Uterus (tissue), 4 donors: Measurements from ENCODE around the gene EPB41L4A. TPM values are rescaled to one million over a fixed set of nuclear protein-coding genes. Genes with fewer than 3 reads are reported as not detected.

Source experiments
- DNase-seq, 2 donors: peaks; one replicate each; pipeline ENCODE4 v3.0.0-alpha.2; 2019 to 2020
- H3K27ac ChIP-seq, 2 donors: fragments of 200-600 bp; sonication (generic); 1 replicate in 1 of 2; 2 replicates in 1 of 2; pipeline ENCODE4 v1.5.1; 2016 to 2018
- H3K27me3 ChIP-seq, 2 donors: fragments of 200-600 bp; sonication (generic); one replicate each; pipeline ENCODE4 v1.5.1; 2018 to 2019; ENCODE audit warnings: control low read depth in 1 of 2
- H3K36me3 ChIP-seq, 2 donors: fragments of 200-600 bp; sonication (generic); one replicate each; pipeline ENCODE4 v1.5.1; 2019; ENCODE audit warnings: control low read depth in 1 of 2
- H3K4me1 ChIP-seq, 2 donors: fragments of 200-600 bp; sonication (generic); one replicate each; pipeline ENCODE4 v1.5.1; 2018 to 2019; ENCODE audit warnings: control low read depth in 1 of 2
- H3K4me3 ChIP-seq, 2 donors: fragments of 200-600 bp; sonication (generic); 1 replicate in 1 of 2; 2 replicates in 1 of 2; pipeline ENCODE4 v1.5.1; 2018 to 2019; ENCODE audit warnings: mild to moderate bottlenecking in 1 of 2
- H3K9me3 ChIP-seq, 2 donors: fragments of 200-600 bp; sonication (generic); one replicate each; pipeline ENCODE4 v1.5.1; 2019; ENCODE audit warnings: control low read depth in 1 of 2
- POLR2A ChIP-seq, 2 donors: fragments of 450-650 bp; IDR thresholded peaks; one replicate each; pipeline ENCODE4 v1.6.1; 2016; ENCODE audit warnings: antibody characterized with exemption in 2 of 2, mild to moderate bottlenecking in 1 of 2, moderate library complexity in 1 of 2
- intact Hi-C: fragments of 100-400 bp; cut with DNase I; formaldehyde crosslinking; loops from one replicate; pipeline ENCODE4 v1.15.1; 2023; ENCODE audit warnings: low total_unique reads
- total RNA-seq, 4 donors: library from RNA; depleted of rRNA in 3 of 4; stranded (reverse); fragments of >200 nt in 3 of 4; gene quantifications; one replicate each; pipeline versions ENCODE4 v1.1.0 to v1.2.4, GENCODE V29; 2014 to 2023
- TF ChIP-seq, protein P1 (sequence below), 4 experiments: fragments of 200-600 bp in 2 of 4; fragments of 450-650 bp in 2 of 4; sonication (generic) in 2 of 4; IDR thresholded peaks; one replicate each; pipeline ENCODE4 v1.5.1; 2016 to 2019; ENCODE audit warnings: antibody characterized with exemption in 4 of 4, mild to moderate bottlenecking in 2 of 4, moderate library complexity in 1 of 4
- donor health status: DM: yes; HTN: yes; CAD: no.

The EPB41L4A gene
- total RNA-seq, 4 donors from 2014 or later, result 6.4 to 47.1 (median 15.1) TPM

DNA sequence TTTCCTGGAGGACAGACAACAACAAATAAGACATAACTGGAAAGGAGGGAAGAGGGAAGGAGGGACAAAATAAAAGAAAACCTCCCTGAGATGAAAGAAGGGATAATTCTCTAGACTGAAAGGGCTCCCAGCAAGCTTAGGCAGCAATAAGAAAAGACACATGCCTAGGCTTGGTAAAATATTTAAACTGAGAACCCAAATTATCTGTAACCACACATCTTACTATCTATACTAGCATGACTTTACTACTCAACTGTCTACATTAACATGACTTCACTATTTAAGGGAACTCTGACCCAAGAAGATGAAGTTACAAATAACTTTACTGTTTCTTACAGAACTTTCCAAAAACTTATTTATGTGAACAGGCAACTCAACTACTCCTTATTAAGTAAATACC lies 95.9 kb downstream of the EPB41L4A start:
- DNase-seq, result no peak
- H3K27me3 ChIP-seq, result no peaks in the 10 kb centered on the region
- H3K27ac ChIP-seq, result no peak overlapping the region
- no peak overlapping the region for H3K4me3 ChIP-seq
- TF ChIP-seq POLR2A (IDR thresholded peaks at IDR 0.05), result no peak
- TF ChIP-seq, protein P1, sequence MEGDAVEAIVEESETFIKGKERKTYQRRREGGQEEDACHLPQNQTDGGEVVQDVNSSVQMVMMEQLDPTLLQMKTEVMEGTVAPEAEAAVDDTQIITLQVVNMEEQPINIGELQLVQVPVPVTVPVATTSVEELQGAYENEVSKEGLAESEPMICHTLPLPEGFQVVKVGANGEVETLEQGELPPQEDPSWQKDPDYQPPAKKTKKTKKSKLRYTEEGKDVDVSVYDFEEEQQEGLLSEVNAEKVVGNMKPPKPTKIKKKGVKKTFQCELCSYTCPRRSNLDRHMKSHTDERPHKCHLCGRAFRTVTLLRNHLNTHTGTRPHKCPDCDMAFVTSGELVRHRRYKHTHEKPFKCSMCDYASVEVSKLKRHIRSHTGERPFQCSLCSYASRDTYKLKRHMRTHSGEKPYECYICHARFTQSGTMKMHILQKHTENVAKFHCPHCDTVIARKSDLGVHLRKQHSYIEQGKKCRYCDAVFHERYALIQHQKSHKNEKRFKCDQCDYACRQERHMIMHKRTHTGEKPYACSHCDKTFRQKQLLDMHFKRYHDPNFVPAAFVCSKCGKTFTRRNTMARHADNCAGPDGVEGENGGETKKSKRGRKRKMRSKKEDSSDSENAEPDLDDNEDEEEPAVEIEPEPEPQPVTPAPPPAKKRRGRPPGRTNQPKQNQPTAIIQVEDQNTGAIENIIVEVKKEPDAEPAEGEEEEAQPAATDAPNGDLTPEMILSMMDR (IDR thresholded peaks at IDR 0.05), result no peak
- intact Hi-C loops, result no loop called here
- no peaks in the 10 kb centered on the region for H3K9me3 ChIP-seq
- H3K4me1 ChIP-seq, result no peaks in the 10 kb centered on the region
- no peaks in the 10 kb centered on the region for H3K36me3 ChIP-seq

DNA sequence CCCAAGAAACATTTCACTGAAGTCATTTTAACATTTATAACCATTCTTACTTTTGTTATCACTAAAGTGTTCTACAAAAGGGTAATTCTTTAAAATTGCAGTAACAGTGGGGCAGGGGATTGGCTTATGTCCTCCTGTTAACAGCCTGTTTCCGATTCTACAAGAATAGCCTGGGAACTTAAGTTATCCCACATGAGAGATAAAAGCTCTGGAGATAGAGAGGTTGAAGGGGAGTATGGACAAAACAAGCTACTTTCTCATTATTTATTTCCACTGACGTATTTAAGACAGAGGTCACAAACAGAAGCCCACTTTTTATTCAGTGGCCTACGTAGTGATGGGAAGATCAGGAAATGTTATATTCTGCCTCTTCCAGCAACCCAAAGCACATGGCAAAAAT lies 98.7 kb downstream of the EPB41L4A start:
- no peak overlapping the region for H3K4me3 ChIP-seq
- TF ChIP-seq, protein P1 (IDR thresholded peaks at IDR 0.05), result no peak
- TF ChIP-seq POLR2A (IDR thresholded peaks at IDR 0.05), result no peak
- no peaks in the 10 kb centered on the region for H3K36me3 ChIP-seq
- intact Hi-C loops, result no loop called here
- H3K9me3 ChIP-seq, result no peaks in the 10 kb centered on the region
- no peak for DNase-seq
- no peaks in the 10 kb centered on the region for H3K27me3 ChIP-seq
- H3K27ac ChIP-seq, result no peak overlapping the region
- no peaks in the 10 kb centered on the region for H3K4me1 ChIP-seq

DNA sequence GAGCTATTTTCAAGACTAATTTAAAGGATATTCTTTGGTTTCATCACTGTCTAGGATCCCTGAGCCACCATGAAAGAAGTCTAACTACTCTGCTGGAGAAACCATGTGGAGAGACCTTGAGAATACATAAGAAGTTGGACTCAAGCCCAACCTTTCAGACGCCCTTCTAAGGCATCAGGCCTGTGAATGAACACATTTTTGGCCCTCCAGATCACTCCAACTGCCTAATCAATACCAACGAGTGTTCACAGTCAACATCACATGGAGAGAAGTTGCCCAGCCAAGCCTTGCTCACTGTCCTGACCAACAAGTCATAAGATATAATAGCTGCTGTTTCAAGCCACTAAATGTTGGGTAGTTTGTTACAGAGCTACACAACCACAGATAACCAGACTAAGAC lies 100.7 kb downstream of the EPB41L4A start:
- TF ChIP-seq POLR2A (IDR thresholded peaks at IDR 0.05), result no peak
- TF ChIP-seq, protein P1 (IDR thresholded peaks at IDR 0.05), result no peak
- Histone ChIP-seq H3K4me3 (no peak overlapping the region), H3K27me3 (no peaks in the 10 kb centered on the region), H3K4me1 (no peaks in the 10 kb centered on the region), H3K9me3 (no peaks in the 10 kb centered on the region), H3K36me3 (no peaks in the 10 kb centered on the region), H3K27ac (no peak overlapping the region)
- intact Hi-C loops, result no loop called here
- DNase-seq, result no peak

DNA sequence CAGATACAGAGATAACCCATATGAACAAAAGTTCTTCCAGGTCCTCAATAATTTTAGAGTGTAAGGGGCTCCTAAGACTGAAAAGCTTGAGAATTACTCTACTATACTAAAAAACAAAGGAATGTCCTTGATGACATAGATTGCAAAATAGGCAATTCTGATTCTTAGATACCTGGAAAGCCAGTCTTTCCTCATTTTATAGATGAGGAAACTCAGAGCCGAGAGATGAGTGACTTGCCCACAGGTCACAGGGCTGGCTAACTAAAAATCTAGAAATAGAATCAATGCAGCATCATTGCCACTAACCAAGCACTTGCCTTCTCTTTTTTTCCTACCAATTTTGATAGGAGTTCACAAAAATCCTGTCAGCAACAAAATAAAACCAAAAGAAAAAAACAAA lies 101.2 kb downstream of the EPB41L4A start:
- intact Hi-C loops, result no loop called here
- TF ChIP-seq, protein P1 (IDR thresholded peaks at IDR 0.05), result no peak
- no peak for TF ChIP-seq POLR2A (IDR thresholded peaks at IDR 0.05)
- Histone ChIP-seq H3K4me3 (no peak overlapping the region), H3K9me3 (no peaks in the 10 kb centered on the region), H3K27ac (no peak overlapping the region), H3K4me1 (no peaks in the 10 kb centered on the region), H3K27me3 (no peaks in the 10 kb centered on the region), H3K36me3 (no peaks in the 10 kb centered on the region)
- DNase-seq, result no peak

DNA sequence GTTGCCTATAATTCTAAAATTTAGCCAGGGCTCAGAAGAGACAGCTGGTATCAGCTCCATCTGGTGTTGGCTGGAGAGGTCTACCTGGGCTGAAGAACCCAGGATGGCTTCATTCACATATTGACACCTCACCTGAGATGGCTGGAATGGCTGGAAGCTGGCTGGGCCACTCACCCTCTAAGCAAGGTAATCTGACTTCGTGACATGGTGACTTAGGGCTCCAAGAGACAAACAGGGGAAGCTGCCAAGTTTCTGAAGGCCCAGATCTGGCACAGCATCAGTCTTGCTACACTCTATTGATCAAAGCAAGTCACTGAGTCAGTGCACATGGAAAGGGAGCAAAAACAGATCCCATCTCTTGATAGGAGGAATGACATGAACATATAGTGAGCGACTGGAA lies 102.3 kb downstream of the EPB41L4A start:
- Histone ChIP-seq H3K27ac (no peak overlapping the region), H3K4me3 (no peak overlapping the region), H3K27me3 (no peaks in the 10 kb centered on the region), H3K4me1 (no peaks in the 10 kb centered on the region), H3K36me3 (no peaks in the 10 kb centered on the region), H3K9me3 (no peaks in the 10 kb centered on the region)
- no peak for DNase-seq
- intact Hi-C loops, result no loop called here
- TF ChIP-seq, protein P1 (IDR thresholded peaks at IDR 0.05), result no peak
- no peak for TF ChIP-seq POLR2A (IDR thresholded peaks at IDR 0.05)
